Erythroblast (primary cell): Measurements from ENCODE around the gene TMEM190.
"Not testable (repeated sequence)": the region's sequence is repeated elsewhere in the genome, so short reads cannot be mapped to it uniquely, and the experiment has no call there.

Experiments used
- DNase-seq, 2 experiments: peaks; one replicate each; lab custom pipeline; 2025; lab: John Stamatoyannopoulos, UW
- GATA1 ChIP-seq: IDR thresholded peaks from 2 replicates; pipeline ENCODE4 v1.6.1; 2011; ENCODE audit warnings: low read depth, mild to moderate bottlenecking, control low read depth, low read length, moderate library complexity
- POLR2A ChIP-seq: IDR thresholded peaks from 2 replicates; pipeline ENCODE4 v1.6.1; 2011; ENCODE audit warnings: mild to moderate bottlenecking, low read length

The TMEM190 gene

GRCh38 chr19:55376241-55376933, at the start of gene TMEM190:
TMEM190 (plus strand) TSS chr19:55376826; CDS start chr19:55376854, 28 bp downstream.
- TF ChIP-seq GATA1 (no peak), POLR2A (no peak)
- peak; percentile 28 to 43 for DNase-seq

GRCh38 chr19:55328774-55329318, 47.8 kb upstream of the TMEM190 start:
- not testable (repeated sequence) for DNase-seq

- DNase-seq = not testable (repeated sequence)
These were observed 46.8 kb upstream of the TMEM190 start for GRCh38 chr19:55329791-55330190.

GRCh38 chr19:55333870-55334269, 42.8 kb upstream of the TMEM190 start:
- DNase-seq = no peak
- no peak for TF ChIP-seq GATA1
- TF ChIP-seq POLR2A = no peak

DNA sequence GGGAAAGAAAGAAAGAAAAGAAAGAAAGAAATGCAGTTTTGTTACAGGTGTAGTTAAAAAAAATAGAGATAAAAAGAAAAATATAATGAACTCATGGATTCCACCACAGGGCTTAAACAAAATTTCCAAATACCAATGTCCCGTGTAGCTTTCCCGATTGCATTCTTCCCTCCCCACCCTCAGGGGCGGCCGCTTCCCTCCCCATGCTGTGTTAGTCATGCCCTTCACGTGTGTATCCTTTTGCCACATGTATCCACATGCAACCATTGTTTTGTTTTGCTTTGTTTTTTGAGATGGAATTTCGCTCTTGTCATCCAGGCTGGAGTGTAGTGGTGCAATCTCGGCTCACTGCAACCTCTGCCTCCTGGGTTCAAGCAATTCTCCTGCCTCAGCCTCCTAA, 40.5 kb upstream of the TMEM190 start:
- TF ChIP-seq POLR2A (no peak), GATA1 (no peak)
- DNase-seq = no peak

GRCh38 chr19:55339105-55339888, 37.3 kb upstream of the TMEM190 start, which contains the start of gene KMT5C:
KMT5C (plus strand) TSS chr19:55339876; CDS start chr19:55341937, 2,061 bp downstream.
- no peak for TF ChIP-seq GATA1
- peak; percentile 82 for TF ChIP-seq POLR2A
- peak; percentile 100 for DNase-seq

DNA sequence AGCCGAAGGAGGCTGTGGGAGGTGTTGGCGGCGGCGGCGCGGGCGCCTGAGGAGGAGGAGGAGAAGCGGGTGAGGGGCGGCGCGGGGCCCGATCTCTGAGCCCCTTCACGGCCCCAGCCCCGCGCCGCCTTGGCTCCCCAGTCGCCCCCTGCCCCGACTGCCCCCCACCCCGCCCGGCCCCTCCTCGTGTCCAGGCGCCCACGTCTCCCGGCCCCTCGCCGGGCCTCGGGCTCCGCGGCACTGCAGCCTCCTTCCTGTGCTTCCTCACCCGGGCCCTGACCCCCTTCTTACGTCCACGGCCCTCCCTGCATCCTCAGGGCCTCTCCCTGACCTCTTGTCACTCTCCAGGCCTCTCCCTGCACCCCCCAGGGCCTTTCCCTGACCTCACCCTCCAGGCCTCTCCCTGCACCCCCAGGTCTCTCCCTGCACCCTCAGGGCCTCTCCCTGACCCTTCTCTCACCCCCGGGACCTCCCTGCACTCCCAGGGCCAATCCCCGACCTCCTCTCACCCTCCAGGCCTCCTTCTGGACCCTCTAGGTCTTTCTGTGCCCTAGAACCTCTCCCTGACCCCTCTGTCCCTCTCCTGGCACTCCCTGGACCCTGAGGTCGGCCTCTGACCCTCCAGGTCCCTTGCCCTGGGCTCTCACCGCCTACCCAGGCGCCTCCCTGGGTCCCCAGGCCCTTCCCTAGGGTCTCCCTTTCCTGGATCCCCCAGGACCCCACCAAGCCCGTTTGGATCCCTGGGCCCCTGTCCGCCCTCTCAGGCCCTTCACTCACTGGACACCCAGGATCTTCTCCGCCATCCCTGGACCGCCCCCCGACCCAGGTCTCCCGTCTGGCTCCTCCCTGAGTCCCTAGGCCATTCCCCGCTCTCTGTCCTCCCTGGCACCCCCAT, 36.5 kb upstream of the TMEM190 start:
- no peak for TF ChIP-seq GATA1
- TF ChIP-seq POLR2A = peak; percentile 4
- DNase-seq = peak; percentile 74 to 77

GRCh38 chr19:55340784-55341147, 35.9 kb upstream of the TMEM190 start:
- TF ChIP-seq GATA1 (no peak), POLR2A (no peak)
- peak; percentile 50 to 68 for DNase-seq

DNA sequence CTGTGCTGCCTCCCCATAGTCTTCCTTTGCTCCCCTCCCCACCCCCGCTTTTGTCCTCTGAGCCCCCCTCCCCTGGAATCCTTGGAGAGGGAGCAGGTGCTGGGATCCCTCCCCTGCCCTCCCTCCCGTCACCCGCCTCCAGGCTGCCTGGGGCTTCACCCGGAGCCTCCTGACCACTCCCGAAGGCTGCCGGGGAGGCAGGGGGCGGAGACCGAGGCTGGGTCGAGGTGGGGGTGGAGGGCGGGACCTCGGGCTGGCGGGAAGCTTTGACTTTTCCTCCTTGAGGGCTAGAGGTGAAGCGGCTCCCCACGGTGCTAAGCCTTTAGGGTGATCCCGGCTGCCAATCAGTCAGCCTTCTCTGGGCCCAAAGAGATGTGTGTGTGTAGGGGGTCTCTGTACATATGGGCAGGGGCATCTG, 35.4 kb upstream of the TMEM190 start:
- TF ChIP-seq GATA1 (no peak), POLR2A (no peak)
- peak; percentile 75 to 84 for DNase-seq

DNA sequence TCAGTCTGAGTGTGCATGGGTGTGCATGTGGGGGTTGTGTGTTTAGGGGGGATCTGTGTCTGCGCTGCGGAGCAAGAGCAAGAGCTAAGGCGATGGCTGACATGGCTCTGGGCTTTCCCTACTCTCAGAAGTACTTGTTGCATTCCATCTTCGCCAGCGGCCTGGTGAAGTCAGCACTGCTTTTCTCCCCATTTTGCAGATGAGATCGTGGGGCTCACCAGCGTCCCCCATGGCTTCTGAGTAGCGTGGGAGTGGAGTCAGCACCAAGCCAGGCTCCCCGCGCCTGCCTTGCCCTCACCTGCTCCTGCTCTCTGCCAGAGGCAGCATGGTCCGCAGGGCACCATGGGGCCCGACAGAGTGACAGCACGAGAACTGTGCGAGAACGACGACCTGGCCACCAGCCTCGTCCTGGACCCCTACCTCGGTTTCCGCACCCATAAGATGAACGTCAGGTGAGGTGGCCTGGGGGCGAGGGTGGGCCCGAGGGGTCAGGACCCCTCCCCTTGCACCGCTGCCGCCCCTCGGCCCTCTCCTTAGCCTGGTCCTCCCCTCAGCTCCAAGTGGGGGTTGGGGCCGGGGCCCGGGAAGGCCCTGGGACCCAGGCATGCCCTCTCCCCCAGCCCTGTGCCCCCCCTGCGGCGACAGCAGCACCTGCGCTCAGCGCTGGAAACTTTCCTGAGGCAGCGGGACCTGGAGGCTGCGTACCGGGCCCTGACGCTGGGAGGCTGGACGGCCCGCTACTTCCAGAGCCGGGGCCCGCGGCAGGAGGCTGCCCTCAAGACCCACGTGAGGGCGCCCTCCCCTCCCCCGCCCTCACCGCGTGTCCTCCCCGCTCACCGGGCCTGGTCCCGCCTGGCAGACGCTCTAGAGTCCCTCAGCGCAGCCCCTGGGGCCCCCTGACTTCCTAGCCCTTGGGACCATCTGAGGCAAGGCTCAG, 34.8 kb upstream of the TMEM190 start:
- TF ChIP-seq POLR2A (no peak), GATA1 (no peak)
- DNase-seq = no peak

DNA sequence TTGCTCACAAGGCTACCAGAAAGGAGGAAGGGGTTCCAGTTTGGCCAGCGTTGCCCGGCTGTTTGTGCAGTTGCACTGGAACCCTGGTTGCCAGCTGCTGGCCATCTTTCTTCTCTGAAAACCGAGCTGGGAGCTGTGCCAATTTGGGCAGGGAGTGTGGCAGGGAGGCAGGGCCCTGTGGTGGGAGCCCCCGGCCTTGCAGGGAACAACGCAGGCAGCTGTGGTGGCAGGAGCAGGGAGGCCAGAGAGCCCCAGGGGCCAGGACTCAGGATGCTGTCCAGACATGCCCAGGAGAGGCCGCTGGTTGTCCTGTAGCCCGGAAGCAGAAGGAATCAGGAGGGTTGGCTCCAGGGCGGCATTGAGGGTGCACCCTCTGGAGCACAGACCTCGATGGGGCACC, 32.2 kb upstream of the TMEM190 start:
- TF ChIP-seq POLR2A = no peak
- no peak for DNase-seq

DNA sequence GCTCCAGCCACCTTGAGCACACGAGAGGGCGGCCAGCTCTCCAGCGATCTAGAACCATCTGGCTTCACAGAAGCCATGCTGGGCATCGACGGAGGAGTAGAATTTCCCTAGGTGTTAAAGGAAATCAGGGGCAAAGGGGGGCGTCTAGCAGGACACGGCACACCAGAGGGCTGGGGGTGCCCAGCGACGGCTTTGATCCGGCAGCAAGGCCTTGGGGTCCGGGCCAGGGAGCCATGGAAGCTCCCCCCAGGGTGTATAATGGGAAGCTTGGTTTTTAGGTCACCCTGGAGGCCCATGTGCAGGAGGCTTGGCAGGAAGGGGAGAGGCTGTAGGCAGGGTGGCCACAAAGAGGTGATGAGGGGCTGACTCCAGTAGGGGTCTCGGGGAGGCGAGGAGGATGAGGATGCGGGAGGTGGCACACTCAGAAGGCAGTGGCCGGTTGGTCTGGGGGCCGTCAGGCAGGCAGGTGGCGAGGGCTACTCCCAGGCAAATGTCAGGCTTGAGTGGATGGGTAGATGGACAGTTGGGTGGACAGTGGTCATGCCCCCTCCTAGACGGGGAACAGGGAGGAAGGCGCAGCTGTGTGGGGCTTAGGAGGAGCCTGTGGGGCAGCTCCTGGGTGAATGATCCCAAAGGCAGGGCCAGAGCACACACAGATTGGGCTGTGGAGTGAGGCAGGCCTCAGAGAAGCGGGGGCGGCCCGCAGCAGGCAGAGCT, 31.4 kb upstream of the TMEM190 start:
- no peak for DNase-seq
- no peak for TF ChIP-seq GATA1
